ENCODE results near the gene RRM2.

DNA sequence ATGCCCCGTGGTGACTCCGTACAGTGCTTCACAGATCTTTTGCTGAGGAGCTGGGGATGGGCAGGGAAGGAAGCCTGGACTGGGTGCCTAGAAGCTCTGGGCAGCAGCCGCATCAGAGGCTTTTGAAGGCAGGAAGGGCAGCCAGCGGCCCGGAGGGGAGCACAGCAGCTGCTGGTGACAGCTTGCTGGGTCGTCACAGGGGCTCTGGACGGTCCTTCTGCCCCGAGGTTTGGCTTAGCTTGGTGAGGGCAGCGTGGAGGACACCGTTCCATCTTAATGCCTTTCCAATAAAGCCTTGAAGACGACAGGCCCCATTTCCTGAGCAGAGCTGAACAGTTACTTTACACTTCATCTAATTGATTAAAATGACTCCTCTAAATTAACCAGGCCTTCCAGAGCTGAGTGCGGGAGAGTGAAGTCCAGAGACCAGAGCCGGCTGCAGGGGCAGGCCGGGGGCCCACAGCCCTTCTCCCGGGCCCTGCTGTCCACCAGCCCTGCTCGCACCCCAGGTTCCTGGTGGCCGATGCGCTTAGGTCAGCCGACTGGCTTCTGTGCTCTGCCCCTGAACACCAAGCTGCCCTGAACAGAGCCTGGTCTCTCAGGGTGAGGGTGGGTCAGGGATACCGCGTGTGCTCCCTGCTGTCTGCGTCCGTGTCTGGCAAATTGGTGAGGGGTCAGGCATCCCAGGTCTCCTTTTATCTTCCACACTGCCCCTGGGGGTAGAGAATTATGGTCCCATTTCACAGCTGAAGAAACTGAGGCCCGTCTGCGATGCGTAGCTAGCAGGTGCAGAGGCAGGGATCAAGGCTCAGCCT lies 43.5 kb downstream of the RRM2 start:
- TF ChIP-seq, protein P1, sequence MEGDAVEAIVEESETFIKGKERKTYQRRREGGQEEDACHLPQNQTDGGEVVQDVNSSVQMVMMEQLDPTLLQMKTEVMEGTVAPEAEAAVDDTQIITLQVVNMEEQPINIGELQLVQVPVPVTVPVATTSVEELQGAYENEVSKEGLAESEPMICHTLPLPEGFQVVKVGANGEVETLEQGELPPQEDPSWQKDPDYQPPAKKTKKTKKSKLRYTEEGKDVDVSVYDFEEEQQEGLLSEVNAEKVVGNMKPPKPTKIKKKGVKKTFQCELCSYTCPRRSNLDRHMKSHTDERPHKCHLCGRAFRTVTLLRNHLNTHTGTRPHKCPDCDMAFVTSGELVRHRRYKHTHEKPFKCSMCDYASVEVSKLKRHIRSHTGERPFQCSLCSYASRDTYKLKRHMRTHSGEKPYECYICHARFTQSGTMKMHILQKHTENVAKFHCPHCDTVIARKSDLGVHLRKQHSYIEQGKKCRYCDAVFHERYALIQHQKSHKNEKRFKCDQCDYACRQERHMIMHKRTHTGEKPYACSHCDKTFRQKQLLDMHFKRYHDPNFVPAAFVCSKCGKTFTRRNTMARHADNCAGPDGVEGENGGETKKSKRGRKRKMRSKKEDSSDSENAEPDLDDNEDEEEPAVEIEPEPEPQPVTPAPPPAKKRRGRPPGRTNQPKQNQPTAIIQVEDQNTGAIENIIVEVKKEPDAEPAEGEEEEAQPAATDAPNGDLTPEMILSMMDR (IDR thresholded peaks at IDR 0.05) = no peak
- TF ChIP-seq HMGA2 (CRISPR knock-in tag; IDR thresholded peaks at IDR 0.05) (no peak), NFYB (CRISPR knock-in tag; conservative IDR thresholded peaks at IDR 0.05; ENCODE audit: low read depth) (no peak), JAZF1 (CRISPR knock-in tag; IDR thresholded peaks at IDR 0.05) (no peak), FOXP1 (CRISPR knock-in tag; IDR thresholded peaks at IDR 0.05; ENCODE audit: borderline replicate concordance) (no peak), TCF7 (CRISPR knock-in tag; IDR thresholded peaks at IDR 0.05; ENCODE audit: low read depth) (no peak), ELF4 (CRISPR knock-in tag; IDR thresholded peaks at IDR 0.05; ENCODE audit: low read depth) (no peak), ZNF121 (CRISPR knock-in tag; IDR thresholded peaks at IDR 0.05) (no peak), TEAD4 (CRISPR knock-in tag; IDR thresholded peaks at IDR 0.05) (no peak), FOXK1 (CRISPR knock-in tag; IDR thresholded peaks at IDR 0.05) (no peak)
- TF ChIP-seq, protein P2, sequence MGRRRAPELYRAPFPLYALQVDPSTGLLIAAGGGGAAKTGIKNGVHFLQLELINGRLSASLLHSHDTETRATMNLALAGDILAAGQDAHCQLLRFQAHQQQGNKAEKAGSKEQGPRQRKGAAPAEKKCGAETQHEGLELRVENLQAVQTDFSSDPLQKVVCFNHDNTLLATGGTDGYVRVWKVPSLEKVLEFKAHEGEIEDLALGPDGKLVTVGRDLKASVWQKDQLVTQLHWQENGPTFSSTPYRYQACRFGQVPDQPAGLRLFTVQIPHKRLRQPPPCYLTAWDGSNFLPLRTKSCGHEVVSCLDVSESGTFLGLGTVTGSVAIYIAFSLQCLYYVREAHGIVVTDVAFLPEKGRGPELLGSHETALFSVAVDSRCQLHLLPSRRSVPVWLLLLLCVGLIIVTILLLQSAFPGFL (CRISPR knock-in tag; IDR thresholded peaks at IDR 0.05; ENCODE audit: borderline replicate concordance) = no peak
- TF ChIP-seq, protein P3, sequence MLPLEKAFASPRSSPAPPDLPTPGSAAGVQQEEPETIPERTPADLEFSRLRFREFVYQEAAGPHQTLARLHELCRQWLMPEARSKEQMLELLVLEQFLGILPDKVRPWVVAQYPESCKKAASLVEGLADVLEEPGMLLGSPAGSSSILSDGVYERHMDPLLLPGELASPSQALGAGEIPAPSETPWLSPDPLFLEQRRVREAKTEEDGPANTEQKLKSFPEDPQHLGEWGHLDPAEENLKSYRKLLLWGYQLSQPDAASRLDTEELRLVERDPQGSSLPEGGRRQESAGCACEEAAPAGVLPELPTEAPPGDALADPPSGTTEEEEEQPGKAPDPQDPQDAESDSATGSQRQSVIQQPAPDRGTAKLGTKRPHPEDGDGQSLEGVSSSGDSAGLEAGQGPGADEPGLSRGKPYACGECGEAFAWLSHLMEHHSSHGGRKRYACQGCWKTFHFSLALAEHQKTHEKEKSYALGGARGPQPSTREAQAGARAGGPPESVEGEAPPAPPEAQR (CRISPR knock-in tag; IDR thresholded peaks at IDR 0.05) = no peak

All from WTC11 (cell line).